SK-N-MC (cell line): Measurements from ENCODE around the gene RIMBP2.

Source experiments
- DNase-seq: peaks from one replicate; pipeline ENCODE4 v3.0.0-alpha.2; 2011; ENCODE audit warnings: low read depth, low spot score
- H3K27ac ChIP-seq: fragments of 200-600 bp; sonication (generic); 2 replicates; pipeline ENCODE4 v1.5.1; 2016; ENCODE audit warnings: mixed run types
- H3K36me3 ChIP-seq: fragments of 200-600 bp; sonication (generic); 2 replicates; pipeline ENCODE4 v1.6.1; 2017; ENCODE audit warnings: antibody characterized with exemption, low read length, mixed read lengths; ENCODE audit not compliant: insufficient read depth
- H3K4me3 ChIP-seq: fragments of 200-600 bp; sonication (generic); 2 replicates; pipeline ENCODE4 v1.5.1; 2016
- H3K9ac ChIP-seq: fragments of 200-600 bp; sonication (generic); 2 replicates; pipeline ENCODE4 v1.8.0; 2017; ENCODE audit warnings: mixed run types, mixed read lengths; ENCODE audit not compliant: insufficient read length
- H3K9me3 ChIP-seq: fragments of 200-600 bp; sonication (generic); 2 replicates; pipeline ENCODE4 v1.6.1; 2017; ENCODE audit warnings: low read depth, mild to moderate bottlenecking, antibody characterized with exemption, low read length, moderate library complexity, mixed read lengths
- EZH2 ChIP-seq: fragments of 200-600 bp; sonication (generic); IDR thresholded peaks from one replicate; pipeline ENCODE4 v1.6.1; 2017; ENCODE audit warnings: antibody characterized with exemption
- FOXP2 ChIP-seq: optimal IDR thresholded peaks from 2 replicates; pipeline ENCODE3; 2011; ENCODE audit warnings: mild to moderate bottlenecking, moderate library complexity; ENCODE audit not compliant: insufficient read depth; ENCODE audit errors: extremely low read length, control extremely low read depth
- POLR2AphosphoS5 ChIP-seq: IDR thresholded peaks from 2 replicates; pipeline ENCODE4 v1.6.1; 2012; ENCODE audit warnings: mild to moderate bottlenecking, low read depth, low read length, borderline replicate concordance

Gene RIMBP2

GRCh38 chr12:130663514-130663913 is 52.6 kb downstream of the RIMBP2 start:
- Histone ChIP-seq H3K9ac (no peak overlapping the region), H3K36me3 (no peaks in the 10 kb centered on the region), H3K4me3 (no peak overlapping the region), H3K9me3 (no peaks in the 10 kb centered on the region), H3K27ac (no peak overlapping the region)
- no peak for TF ChIP-seq EZH2
- TF ChIP-seq FOXP2 = no peak
- TF ChIP-seq POLR2AphosphoS5 = no peak
- no peak for DNase-seq

DNA sequence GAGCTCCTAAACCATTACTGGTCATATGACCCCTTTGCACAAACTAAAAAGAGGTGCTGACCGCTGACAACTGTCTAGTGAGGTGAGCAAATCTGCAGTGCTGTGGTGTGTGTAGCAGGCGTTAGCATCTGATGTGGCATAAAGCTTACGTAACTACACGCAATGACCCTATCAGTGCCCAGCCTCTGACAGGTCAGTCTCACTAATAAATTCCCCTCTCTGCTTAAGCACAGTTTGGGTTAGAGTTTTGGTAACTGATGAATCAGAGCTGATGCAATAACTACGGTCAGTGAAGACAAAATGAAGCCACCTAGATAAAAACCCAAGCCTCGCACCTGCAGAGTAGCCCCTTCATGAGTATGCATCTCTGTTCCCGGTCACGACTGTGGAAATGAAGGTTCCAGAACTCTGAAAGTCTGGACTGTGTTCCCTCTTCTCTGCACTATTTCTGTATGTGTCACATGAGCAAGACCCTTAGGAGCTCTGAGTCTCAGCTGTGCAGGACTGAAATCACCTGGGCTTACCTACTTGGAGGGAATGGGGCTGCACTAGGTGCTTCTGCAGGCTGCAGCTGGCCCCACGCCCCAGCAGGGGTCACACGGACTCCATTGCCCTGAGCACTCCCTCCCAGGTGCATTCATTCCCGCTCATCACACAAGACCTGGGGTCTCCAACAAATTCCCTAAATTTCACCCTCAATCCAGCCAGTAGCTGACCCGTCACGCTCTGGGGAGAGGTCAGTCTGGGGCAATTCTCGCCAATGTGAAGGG is 54.4 kb downstream of the RIMBP2 start:
- Histone ChIP-seq H3K9ac (no peak overlapping the region), H3K4me3 (no peak overlapping the region), H3K9me3 (no peaks in the 10 kb centered on the region), H3K27ac (no peak overlapping the region), H3K36me3 (no peaks in the 10 kb centered on the region)
- TF ChIP-seq FOXP2 (no peak), EZH2 (no peak), POLR2AphosphoS5 (no peak)
- no peak for DNase-seq

GRCh38 chr12:130661059-130661458 is 55.0 kb downstream of the RIMBP2 start:
- Histone ChIP-seq H3K27ac (no peak overlapping the region), H3K36me3 (no peaks in the 10 kb centered on the region), H3K9me3 (no peaks in the 10 kb centered on the region), H3K4me3 (no peak overlapping the region), H3K9ac (no peak overlapping the region)
- TF ChIP-seq FOXP2 (no peak), POLR2AphosphoS5 (no peak), EZH2 (no peak)
- no peak for DNase-seq

DNA sequence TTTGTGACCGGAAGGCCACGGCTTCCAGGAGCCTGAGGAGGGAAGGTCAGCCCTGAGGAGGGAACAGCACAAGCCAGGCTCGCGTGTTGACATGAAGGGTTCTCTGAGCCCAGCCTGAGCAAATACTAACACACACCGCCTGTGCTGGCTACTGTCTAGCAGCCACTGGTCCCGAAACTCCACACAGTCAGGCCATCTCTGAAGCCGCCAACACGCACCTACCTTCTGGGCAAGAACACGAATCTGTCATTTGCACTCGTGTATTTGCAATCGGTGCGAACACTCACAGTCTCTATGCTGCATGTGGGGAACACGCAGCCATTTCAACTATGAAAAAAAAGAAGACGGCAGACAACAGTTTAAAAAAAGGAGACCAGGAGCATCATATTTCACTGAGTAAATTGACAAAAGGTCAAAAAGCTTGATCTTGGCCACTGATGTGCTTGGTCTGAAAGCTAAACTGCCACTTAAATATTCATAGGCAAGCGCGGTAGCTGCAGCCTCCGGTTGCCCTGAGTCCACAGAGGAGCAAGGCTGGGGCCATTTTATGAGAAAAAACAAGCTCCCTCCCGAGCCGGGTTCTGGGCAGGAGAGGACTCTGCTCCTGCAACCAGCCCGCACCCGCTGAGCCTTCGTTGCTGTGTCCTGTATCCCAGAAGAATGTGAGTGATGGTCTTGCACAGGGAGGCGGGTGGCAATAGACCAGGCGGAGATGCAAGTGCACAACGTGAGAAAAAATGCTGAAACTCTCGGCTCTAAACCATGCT is 57.8 kb downstream of the RIMBP2 start:
- no peaks in the 10 kb centered on the region for H3K9me3 ChIP-seq
- DNase-seq = no peak
- no peak overlapping the region for H3K9ac ChIP-seq
- H3K36me3 ChIP-seq = no peaks in the 10 kb centered on the region
- no peak overlapping the region for H3K4me3 ChIP-seq
- H3K27ac ChIP-seq = no peak overlapping the region
- TF ChIP-seq EZH2 (no peak), POLR2AphosphoS5 (no peak), FOXP2 (no peak)

DNA sequence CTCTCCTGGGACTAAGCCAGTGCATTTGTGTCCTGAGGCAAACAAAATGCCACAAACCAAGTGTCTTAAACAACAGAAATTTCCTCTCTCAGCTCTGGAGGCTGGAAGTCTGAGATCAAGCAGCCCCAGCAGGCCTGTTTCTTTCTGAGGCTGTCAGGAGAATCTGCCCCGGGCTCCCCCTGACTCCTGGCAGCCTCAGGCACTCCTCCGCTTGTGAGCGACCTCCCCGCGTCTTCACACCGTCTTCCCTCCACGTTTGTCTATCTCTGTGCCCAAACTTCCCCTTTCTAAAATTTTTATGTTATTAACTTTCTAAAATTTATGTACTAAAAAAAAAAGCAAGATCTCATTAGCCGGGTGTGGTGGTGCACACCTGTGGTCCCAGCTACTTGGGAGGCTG is 59.7 kb downstream of the RIMBP2 start:
- Histone ChIP-seq H3K9ac (no peak overlapping the region), H3K27ac (no peak overlapping the region)
- TF ChIP-seq FOXP2 (no peak), EZH2 (no peak), POLR2AphosphoS5 (no peak)

GRCh38 chr12:130655881-130656280 is 60.2 kb downstream of the RIMBP2 start:
- Histone ChIP-seq H3K27ac (no peak overlapping the region), H3K9me3 (no peaks in the 10 kb centered on the region), H3K36me3 (no peaks in the 10 kb centered on the region), H3K9ac (no peak overlapping the region), H3K4me3 (no peak overlapping the region)
- no peak for TF ChIP-seq EZH2
- no peak for TF ChIP-seq POLR2AphosphoS5
- TF ChIP-seq FOXP2 = no peak
- DNase-seq = no peak

More for the DNA sequence above, 59.7 kb downstream of the RIMBP2 start:
- no peaks in the 10 kb centered on the region for H3K9me3 ChIP-seq
- H3K4me3 ChIP-seq = no peak overlapping the region
- no peak for DNase-seq
- no peaks in the 10 kb centered on the region for H3K36me3 ChIP-seq

DNA sequence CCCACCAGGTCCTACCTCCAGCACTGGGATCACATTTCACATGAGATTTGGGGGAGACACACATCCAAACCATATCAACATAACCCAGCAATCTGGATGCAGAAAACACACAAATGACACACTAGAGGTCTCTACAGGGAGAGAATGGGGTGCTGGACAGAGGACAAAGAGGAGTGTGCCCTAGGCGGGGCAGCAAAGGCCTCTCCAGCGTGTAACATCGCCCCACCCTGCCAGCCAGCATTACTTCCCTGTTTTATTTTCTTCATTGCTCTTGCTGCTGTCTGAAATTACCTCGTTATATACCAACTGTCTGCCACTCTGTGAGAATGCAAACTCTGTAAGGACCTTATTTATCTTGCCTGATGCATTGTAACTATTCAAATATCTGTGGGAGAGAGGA is 61.1 kb downstream of the RIMBP2 start:
- H3K4me3 ChIP-seq = no peak overlapping the region
- H3K36me3 ChIP-seq = no peaks in the 10 kb centered on the region
- TF ChIP-seq POLR2AphosphoS5 (no peak), EZH2 (no peak), FOXP2 (no peak)
- DNase-seq = no peak
- H3K27ac ChIP-seq = no peak overlapping the region
- no peaks in the 10 kb centered on the region for H3K9me3 ChIP-seq
- no peak overlapping the region for H3K9ac ChIP-seq

DNA sequence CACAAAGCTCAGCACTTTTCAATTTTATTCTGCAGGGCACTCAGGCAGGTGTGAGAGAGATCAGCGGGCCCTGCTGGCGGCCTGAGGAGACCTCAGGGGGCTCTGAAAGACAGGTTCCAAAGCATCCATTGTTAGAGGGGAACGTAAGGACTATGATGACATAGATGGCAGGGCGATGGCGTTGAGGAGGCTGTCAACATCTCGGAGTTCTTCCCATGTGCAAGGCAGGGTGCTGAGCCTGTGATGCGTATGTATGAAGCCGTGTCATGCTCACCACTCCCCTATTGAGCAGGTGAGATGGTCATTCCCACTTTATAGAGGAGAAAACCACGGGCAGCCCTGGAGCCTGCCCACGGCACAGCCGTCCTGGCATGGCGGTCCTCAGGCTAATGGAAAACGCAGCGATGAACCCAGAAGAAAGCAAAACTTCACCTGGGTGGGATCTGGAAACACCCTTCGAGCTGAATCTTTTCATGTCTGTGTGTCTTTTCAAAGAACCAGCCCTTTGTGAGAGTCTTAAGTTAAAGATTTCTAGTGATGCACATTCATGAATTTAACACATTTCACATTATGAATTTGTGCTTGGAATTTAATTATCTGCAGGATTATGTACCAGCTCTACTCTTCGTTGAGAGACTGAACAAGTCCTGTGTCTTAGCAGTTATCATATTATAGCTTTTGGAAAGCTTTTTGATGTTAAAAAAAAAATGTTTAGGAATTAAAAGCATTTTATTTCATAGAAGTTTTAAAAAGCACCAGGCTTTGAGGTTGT is 64.7 kb downstream of the RIMBP2 start:
- no peaks in the 10 kb centered on the region for H3K36me3 ChIP-seq
- no peak for DNase-seq
- no peak overlapping the region for H3K9ac ChIP-seq
- H3K4me3 ChIP-seq = no peak overlapping the region
- TF ChIP-seq FOXP2 = no peak
- H3K27ac ChIP-seq = no peak overlapping the region
- H3K9me3 ChIP-seq = no peaks in the 10 kb centered on the region

DNA sequence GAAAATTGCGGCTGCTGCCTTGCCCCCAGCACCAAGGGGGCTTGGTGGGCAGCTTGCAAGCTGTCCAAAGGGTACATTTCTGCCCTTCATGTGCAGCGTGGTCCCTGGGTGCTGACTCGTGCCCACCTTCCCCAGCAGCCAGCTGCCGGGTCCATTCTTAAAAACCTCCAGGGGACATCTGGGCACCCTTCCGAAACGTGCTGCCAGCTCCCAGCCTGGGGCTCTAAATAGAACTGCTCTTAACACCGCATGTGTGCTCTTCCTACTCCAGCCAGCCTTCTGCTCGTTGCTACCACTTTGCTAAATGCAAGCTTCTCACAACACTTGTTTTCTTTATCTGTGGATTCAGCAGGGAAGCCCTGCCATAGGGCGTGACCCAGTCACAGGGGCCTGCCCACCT is 66.0 kb downstream of the RIMBP2 start:
- Histone ChIP-seq H3K9me3 (no peaks in the 10 kb centered on the region), H3K36me3 (no peaks in the 10 kb centered on the region), H3K4me3 (no peak overlapping the region), H3K9ac (no peak overlapping the region), H3K27ac (no peak overlapping the region)
- no peak for DNase-seq
- no peak for TF ChIP-seq EZH2
- no peak for TF ChIP-seq FOXP2
- TF ChIP-seq POLR2AphosphoS5 = no peak
